PC-3 (cell line): ENCODE results near the gene TMEM271.

Experiments used
- EZH2 ChIP-seq: fragments of 300-600 bp; sonication (generic); IDR thresholded peaks from one replicate; pipeline ENCODE4 v1.6.1; 2017; ENCODE audit warnings: antibody characterized with exemption, mild to moderate bottlenecking, low read length; ENCODE audit not compliant: unreplicated experiment
- TF ChIP-seq, protein P1 (sequence below): fragments of 300-600 bp; sonication (generic); conservative IDR thresholded peaks from 2 replicates; pipeline ENCODE4 v1.5.1; 2017; ENCODE audit warnings: antibody characterized with exemption, low read depth, mild to moderate bottlenecking, low read length

DNA sequence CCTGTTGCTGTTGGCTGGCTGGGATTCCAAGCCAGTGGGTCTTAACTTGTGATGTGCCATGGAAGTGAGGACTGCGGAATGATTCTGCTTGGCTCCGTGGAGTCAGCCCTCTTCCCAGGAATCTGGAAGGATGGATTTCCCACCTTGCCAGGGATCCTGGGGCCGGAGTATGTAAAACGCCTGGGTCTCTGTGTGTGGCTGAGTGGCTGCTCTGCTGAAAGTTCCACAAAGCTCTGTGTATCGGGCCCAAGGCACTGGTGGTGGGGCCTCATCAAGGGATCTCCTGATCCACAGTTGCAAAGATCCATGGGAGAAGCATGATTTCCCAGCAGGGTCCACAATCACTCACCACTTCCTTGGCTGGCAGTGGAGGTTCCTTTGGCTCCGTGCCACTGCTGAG is 24.1 kb upstream of the TMEM271 start:
- TF ChIP-seq EZH2 = no peak
- TF ChIP-seq, protein P1, sequence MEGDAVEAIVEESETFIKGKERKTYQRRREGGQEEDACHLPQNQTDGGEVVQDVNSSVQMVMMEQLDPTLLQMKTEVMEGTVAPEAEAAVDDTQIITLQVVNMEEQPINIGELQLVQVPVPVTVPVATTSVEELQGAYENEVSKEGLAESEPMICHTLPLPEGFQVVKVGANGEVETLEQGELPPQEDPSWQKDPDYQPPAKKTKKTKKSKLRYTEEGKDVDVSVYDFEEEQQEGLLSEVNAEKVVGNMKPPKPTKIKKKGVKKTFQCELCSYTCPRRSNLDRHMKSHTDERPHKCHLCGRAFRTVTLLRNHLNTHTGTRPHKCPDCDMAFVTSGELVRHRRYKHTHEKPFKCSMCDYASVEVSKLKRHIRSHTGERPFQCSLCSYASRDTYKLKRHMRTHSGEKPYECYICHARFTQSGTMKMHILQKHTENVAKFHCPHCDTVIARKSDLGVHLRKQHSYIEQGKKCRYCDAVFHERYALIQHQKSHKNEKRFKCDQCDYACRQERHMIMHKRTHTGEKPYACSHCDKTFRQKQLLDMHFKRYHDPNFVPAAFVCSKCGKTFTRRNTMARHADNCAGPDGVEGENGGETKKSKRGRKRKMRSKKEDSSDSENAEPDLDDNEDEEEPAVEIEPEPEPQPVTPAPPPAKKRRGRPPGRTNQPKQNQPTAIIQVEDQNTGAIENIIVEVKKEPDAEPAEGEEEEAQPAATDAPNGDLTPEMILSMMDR = no peak
